HG03045 (cell line): Measurements from ENCODE around the gene COBL.

Source experiments
- ATAC-seq: cut with Tn5 transposase; IDR thresholded peaks from one replicate; pipeline ENCODE4 v1.9.1; 2021; ENCODE audit warnings: mild to moderate bottlenecking, moderate library complexity; ENCODE audit not compliant: unreplicated experiment

The COBL gene, protein sequence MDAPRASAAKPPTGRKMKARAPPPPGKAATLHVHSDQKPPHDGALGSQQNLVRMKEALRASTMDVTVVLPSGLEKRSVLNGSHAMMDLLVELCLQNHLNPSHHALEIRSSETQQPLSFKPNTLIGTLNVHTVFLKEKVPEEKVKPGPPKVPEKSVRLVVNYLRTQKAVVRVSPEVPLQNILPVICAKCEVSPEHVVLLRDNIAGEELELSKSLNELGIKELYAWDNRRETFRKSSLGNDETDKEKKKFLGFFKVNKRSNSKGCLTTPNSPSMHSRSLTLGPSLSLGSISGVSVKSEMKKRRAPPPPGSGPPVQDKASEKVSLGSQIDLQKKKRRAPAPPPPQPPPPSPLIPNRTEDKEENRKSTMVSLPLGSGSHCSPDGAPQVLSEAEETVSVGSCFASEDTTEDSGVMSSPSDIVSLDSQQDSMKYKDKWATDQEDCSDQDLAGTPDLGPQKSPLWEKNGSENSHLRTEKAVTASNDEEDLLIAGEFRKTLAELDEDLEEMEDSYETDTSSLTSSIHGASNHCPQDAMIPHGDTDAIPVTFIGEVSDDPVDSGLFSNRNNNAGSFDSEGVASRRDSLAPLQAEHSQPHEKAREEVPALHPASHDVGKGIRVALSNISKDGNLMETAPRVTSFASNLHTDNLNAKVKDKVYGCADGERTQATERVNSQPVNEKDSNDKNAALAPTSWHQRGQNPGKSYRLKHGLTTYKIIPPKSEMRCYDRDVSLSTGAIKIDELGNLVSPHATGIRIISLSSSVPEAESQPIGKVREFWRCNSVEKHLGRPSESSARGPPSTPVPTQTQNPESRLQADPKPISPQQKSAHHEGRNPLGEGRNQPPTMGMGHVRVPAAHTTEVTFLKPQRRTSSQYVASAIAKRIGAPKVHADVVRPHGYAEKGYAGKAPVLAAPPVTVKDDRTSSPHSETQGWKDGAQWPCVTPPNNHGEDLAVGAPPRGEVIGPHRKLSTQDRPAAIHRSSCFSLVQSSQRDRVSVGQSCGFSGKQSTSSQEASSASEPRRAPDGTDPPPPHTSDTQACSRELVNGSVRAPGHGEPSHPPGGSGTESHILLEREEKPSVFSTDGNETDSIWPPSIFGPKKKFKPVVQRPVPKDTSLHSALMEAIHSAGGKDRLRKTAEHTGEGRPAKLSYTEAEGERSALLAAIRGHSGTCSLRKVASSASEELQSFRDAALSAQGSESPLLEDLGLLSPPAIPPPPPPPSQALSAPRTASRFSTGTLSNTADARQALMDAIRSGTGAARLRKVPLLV

DNA sequence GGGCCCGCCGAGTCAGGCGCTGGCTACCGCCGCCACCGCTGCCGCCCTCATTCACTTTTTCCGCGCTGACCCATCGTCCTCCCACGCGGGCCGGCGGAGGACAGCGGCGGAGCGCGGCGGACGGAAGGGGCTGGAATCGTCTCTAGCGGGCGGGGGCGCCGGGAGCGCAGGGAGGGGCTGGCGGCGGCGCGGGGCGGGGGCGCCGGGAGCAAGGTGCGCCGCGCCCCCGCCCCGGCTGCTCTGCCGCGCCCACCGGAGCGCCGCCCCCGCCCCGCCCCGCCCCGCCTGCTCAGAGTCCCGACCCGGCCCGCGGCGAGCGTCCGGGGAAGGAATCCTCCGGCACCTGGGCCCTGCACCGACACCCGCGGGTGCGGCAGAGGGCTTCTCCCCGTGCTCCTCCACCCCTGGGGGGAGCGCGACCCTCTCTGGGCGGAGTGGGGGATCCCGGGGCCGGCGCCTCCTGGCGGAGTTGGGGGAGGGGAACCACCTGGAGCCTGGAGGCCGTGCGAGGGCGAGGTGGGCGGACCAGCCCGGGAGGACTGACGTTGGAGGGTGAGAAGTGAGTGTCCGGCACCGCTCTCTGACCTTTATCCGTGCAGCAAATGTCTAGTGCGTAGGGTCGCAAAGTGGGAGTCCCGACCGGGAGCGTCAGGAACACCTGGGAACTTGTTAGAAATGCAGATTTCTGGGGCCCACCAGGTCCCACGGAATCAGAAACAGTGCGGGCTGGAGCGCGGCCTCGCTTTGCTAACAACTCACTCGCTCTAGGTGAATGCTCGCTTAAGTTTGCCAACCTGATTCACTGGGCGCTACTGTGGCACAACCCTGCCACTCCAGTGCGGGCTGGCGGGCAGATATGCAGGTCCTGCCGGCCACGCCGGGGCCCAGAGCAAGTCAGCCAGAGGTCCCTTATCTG, at the start of gene COBL:
Gene COBL (minus strand): TSS at position 144 of the 916 bp plus-strand sequence. CDS start 176 bp downstream, outside the sequence.
- ATAC-seq: no peak

DNA sequence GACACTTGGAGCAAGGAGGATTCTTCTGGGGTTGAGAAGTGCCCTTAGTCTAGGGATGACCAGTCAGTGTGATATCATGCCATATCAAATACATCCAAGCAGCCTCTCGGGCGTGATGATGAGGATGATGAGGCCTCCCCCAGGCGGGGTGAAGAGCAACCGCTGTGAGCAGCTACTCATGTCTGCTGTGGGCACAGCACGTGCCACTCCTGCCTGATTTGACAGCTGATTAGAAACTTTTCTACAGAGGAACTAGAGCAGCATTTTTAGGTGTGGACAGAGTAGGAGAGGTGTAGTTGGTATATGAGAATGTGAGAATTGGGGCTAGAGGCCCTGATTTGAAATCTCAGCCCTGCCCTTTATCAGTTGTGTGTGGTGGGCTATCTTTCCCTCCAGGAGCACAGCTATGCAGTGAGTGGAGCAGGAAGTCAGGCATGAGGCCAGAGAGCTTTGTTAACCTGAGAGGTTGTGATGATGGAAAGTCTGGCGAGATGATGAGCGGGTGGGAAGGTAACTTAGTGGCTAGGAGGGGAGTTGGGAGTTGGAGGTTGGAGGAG, 49.6 kb upstream of the COBL start:
- no peak for ATAC-seq

DNA sequence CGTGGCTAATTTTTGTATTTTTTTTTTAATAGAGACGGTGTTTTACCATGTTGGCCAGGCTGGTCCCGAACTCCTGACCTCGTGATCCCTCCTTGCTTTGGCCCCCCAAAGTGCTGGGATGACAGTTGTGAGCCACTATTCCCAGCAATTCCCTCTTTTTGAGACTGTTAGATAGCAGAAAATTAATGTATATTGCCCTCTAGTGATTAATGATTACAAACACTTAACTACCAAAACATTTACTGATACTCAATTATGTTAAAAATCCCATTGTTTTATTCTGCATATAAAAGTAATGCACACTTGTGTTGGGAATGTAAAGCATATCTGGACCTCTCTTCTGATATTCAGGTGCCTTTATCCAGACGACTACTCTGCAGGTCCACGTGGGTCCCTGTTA, 41.2 kb upstream of the COBL start:
- ATAC-seq: no peak

DNA sequence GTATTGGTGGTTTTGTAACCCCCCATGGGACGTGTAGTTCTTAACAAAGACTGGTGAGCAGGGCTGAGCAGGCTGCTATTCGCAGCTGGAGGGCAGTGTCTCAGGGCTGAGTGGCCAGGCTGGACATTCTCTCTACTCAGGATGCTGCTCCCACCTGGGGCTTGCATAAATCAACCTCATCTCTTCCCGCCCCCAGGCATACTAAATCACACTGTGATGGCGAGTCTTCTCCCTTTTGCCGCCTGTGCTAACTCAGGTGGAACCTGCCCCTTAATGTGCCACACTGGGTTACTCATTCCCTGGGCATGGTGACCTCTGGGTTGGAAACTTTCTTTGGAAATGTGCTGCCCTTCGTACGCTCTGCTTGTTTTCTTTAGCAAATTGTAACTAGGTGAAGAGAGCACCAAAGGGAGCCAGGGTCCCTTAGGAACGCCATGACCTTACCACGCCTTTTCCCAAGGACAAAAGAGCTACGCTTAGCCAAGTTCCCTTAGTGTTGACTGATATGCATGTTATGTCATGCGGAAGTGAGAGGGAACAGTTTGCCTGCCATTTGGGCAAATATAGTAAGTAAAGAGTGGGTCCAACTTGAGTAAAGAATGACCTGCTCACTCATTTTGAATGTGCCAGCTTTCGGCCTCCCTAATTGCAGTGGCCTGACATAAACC, 40.4 kb upstream of the COBL start:
- no peak for ATAC-seq

DNA sequence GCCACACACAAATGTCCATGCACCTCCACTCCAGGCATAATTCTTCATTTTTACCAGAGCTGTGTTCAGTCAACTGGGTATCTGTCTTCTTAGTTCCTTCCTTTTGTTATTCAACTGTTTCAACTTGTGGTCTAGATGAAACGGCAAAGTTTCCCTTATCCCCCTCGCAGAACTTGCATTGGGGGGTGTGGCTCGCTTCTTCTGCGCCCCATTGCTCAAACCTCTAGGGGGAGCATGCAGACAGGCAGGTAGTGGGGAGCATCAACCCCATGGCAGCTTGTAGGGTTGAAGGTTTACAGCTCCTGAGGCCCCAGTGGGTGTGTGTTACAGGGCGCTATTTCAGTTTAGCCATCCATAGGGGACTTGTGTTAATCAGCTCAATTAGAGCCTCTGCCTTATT, 38.3 kb upstream of the COBL start:
- no peak for ATAC-seq

DNA sequence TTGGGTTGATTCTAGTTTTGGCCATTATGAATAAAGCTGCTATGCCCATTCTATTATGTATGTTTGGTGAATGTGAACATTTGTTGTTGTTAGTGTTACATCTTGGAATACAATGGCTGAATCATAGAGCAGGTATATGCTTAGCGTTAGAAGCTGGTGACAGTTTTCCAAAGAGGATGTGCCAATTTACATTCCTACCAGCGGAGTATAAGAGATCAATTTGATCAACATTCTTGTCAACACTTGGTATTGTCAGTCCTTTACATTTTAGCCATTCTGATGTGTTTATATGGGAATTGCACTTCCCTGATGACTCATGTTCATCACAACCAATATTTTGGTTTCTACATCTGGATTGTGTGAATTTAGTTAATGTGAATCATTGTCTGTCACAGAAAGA, 37.8 kb upstream of the COBL start:
- ATAC-seq: no peak

DNA sequence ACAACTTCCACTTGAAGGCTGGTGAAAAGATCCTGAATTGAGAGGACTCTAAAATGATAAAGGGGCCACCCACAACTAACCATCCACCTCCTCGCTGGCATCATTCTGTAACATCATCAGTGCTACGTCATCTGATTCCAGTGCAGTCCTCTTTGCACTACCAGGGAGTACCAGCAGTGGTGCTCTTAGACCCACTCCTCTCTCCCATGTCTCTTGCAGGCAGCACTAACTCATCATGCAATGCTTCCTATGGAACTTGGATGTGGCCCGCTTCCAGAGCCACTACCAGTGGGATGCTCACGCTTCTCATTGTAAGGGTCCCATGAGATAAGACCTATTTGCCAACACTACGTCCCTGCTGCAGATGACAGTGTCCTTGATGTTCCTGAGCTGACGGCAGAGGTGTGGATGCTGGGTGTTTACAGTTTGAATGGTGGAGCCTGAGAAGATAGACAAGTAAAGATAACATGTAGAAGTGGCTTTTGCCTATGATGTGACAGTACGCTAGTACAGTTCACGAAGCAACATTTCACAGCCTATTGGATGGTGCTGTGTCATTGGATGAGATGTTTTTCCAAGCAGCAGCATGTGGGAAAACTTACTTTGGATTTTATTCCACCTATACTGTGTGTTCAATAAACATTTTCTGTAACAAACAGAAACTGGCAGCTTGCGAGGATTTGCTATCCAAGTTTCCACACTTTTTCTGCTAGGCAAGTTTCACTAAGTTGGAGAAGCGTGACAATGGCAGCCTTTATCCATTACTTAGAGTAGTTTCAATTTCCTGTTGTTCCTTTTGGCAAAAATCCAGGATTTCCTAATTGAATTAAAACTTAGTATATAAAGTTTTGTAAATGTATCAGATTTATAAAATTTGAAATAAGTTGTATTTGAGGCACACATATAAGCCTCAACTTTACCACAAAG, 35.8 kb upstream of the COBL start:
- ATAC-seq: no peak

DNA sequence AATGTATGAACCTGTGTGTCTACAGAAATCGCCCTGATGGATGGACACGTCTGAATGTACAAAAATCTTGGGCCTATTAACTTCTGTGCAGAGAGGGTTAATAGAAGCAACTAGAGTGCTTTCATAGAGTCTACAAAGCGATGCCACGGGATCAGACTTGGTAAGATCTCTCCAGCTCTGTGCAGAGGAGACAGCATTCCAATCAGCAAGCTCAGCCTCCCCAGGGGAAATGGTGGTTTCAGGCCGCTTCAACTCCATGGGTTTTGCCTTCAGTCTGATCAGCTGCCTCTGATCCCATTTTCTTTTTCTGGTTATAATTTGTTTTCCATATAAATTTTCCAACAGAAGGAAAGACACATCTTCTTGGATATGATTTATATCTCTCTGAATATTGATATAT, 35.1 kb upstream of the COBL start:
- ATAC-seq: no peak

DNA sequence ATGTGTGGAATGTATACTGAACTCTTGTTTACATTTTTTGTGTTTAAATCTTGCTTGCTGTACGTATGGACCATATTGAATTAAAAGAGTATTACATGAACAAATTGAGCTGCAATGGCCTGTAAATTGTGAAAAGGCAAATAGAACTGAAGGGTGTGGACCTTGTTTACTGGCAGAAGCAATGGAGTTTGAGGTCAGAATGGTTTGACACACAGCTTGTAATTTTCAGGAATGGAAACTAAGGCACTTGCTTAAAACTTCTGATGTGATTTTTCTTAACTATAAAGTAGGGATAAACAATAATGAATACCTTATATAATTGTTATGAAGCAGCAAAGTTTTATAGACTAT, 33.9 kb upstream of the COBL start:
- ATAC-seq: no peak

DNA sequence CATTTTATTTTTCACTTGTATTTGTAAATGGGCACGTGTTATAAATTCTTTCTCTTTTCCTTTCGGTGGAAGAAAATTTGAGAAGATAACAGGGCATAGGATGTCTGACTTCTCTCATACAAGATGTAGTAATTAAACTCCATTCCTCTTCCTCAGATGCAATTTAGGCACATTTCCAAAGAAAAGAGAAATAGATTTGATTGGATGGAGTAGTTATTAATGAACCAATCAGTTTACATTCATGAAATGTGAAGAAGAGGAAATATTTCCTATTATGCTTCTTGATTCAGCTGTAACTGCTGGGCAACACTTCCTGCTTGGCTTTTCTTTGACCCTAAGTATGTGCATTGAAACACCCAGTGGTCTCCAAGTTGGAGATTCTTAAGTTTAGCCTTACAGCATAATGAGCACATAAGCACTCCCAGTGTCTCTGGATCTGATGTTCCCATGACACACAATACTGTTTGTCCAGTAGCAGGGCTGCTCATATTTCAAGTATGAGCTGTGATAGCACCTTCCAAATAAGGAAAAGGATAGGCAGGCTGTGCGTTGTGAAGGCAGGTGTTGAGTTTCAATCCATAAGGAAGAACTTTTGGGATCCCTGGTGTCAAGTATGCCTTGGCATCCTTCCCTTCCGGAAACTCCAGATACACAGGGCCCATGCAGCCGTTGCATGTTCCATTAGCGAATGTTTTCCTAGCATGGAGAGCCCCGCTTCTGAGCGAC, 33.4 kb upstream of the COBL start:
- no peak for ATAC-seq

DNA sequence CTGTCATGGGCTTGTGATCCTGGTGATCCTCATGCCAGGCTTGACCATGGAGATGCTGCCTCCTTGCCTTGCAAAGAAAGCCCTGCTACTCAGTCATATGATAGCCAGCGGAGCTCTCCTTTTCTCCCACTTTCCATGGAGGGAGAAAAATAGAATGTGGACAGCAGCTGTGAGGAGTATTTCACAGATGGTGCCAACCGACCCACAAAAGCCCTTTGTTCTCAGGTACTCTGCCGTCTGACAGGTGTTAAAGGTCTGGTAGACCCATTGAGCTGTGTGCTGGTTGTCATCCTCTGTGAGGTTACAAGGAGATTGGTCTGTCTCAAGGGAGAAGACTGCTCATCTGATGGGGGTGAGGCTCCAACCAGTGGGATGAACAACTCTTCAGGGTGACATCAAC, 29.5 kb upstream of the COBL start:
- ATAC-seq: no peak

DNA sequence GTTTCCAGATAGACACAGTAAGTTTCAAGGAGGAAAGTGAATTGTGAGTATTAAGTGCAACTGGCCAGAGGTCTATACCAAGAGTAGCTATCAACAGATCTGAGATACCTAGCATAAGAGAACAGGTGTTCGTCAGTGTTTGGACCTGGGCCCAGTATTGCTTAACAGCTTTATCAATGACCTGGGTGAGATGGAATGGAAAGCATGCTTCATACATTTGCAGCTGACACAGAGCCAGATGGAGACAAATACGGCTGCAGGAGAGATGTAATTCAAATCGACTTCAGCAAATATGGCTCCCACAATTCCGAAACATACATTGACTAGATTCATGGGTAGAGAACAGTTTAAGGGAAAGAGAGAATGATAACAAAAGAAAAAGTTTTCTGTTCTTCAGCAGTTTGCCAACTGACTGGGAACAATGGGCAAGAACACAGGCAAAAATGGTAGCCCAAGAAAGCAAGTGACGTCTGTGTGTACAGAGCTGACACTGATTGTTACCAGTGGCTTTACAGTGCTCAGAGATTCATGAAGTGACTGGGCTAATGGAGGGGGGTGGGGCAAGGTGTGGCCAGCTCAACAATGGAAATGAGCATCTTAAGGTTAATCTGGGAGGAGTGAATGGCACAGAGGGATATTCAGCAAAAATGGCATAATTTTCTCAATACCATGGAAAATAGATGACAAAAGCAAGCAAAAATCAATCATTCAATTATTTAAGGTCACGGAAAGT, 28.0 kb upstream of the COBL start:
- no peak for ATAC-seq

DNA sequence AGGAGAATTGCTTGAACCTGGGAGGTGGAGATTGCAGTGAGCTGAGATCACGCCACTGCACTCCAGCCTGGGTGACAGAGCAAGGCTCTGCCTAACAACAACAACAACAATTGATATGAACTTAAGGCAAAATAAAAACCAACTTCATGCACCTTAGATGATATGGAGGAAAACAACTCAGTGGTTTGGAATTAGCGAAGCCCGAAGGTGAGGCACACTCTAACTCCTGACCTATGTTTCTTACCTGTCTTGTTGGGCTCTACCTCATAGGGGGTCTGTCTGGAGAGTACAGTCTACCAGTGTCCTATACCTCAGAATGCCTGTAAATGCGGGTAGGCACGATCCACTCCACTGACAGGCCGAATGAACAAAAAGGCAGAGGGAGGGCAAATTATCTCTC, 24.3 kb upstream of the COBL start:
- no peak for ATAC-seq

DNA sequence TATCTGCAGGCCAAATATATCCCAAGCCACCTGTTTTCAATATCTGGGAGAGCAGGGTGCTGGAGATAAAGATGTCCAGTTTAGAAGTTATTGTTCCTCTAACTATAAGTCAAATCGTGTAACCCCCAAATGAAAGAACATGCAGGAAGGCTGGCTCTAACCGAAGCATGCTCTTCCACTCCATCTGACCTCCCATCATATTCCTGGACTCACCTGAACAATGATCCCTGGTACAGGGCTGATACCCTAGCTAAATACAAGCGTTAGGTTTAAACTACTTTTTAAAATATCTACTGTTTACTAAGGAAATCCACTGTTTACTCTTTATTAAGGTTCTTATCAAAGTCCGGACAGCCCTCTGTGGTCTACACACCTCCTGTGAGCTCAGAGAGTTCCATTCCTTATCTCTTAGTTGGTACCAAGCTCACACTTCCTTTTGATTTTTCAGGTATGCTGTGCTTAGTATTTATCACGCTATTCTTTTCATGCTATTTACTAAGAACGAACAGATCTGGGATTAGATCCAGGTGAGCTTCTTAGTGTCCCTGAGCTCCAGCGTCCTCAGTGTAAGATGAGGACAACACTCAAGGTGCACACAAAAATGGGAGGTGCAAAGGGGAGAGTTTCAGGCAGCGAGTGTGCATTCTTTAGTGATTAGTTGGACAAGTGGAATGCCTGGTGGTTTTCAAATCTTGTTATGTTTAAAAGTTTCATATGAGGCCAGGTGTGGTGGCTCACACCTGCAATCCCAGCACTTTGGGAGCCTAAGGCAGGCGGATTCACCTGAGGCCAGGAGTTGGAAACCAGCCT, 23.6 kb upstream of the COBL start:
- no peak for ATAC-seq

DNA sequence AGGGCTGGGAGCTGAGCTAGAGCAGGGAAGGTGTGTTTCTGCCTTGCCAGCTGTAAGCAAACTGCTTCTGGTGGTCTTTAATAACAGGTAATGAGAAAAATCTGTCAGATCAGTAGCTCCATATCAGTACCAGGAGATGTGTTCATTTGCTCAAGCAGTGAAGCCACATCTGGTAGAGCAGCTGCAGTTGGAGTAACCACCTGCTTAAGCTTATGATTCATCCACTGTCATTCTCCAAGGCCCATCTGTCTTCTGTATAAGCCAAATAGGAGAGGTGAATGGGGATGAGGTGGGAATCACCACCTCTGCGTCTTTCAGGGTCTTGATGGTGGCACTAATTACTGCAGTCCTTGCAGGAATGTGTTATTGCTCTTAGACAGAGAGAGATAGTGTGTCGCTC, 18.4 kb upstream of the COBL start:
- no peak for ATAC-seq

DNA sequence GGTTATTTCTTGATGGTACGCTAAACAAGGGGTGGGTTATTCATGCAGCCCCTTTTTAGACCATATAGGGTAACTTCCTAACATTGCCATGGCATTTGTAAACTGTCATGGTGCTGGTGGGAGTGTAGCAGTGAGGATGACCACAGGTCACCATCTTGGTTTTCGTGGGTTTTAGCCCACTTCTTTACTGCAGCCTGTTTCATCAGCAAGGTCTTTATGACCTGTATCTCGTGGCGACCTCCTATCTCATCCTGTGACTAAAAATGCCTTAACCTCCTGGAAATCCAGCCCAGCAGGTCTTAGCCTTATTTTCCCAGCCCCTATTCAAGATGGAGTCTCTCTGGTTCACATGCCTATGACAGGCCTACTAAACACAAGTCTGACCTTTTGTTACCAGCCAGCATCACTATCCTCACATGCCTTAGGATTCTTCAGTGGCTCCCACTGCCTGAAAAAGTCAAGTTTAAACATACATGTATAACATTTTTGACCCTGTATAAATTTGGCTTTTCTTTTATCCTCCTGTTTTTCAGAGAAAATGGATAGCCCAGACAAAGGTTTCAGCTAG, 13.2 kb upstream of the COBL start:
- no peak for ATAC-seq
